SU-DHL-6 (cell line): Measurements from ENCODE around the gene PASK.

Experiments
- H2AFZ ChIP-seq: fragments of 200-600 bp; sonication (generic); 2 replicates; pipeline ENCODE4 v1.6.1; 2014; ENCODE audit warnings: low read depth, mild to moderate bottlenecking, moderate library complexity, mixed read lengths, antibody characterized with exemption, low read length; ENCODE audit not compliant: severe bottlenecking
- H3F3A ChIP-seq: fragments of 200-600 bp; shearing (Covaris generic); 2 replicates; pipeline ENCODE4 v1.6.0; 2016; ENCODE audit warnings: antibody characterized with exemption, mild to moderate bottlenecking; ENCODE audit not compliant: insufficient read depth
- H3K27ac ChIP-seq: fragments of 200-600 bp; sonication (generic); 2 replicates; pipeline ENCODE4 v1.5.1; 2016; ENCODE audit warnings: low read depth, mild to moderate bottlenecking, low read length, moderate library complexity, mixed read lengths
- H3K27me3 ChIP-seq: fragments of 200-600 bp; sonication (generic), shearing (Covaris generic); 2 replicates; pipeline ENCODE4 v1.6.0; 2014; ENCODE audit warnings: mild to moderate bottlenecking, low read length
- H3K36me3 ChIP-seq: fragments of 200-600 bp; sonication (generic); 2 replicates; pipeline ENCODE4 v1.6.1; 2014; ENCODE audit warnings: mild to moderate bottlenecking, low read length, mixed read lengths
- H3K4me2 ChIP-seq: fragments of 300-600, 200-600 bp; shearing (Covaris generic), sonication (generic); 2 replicates; pipeline ENCODE4 v1.6.0; 2014; ENCODE audit warnings: low read length, low read depth, mild to moderate bottlenecking; ENCODE audit not compliant: poor library complexity, severe bottlenecking
- H3K4me3 ChIP-seq: fragments of 200-600 bp; sonication (generic); 2 replicates; pipeline ENCODE4 v1.5.1; 2014; ENCODE audit warnings: antibody characterized with exemption, low read length, mild to moderate bottlenecking, mixed read lengths; ENCODE audit not compliant: insufficient read depth, poor library complexity, severe bottlenecking
- H3K79me2 ChIP-seq: fragments of 200-600 bp; sonication (generic); 2 replicates; pipeline ENCODE4 v1.6.1; 2014; ENCODE audit warnings: mild to moderate bottlenecking, low read length, moderate library complexity; ENCODE audit not compliant: insufficient read depth
- H3K9ac ChIP-seq: fragments of 200-600 bp; sonication (generic); 2 replicates; pipeline ENCODE4 v1.7.0; 2014; ENCODE audit warnings: mild to moderate bottlenecking, low read length
- H3K9me2 ChIP-seq: fragments of 200-600 bp; sonication (generic); replicated peaks from 2 replicates; pipeline ENCODE4 v1.6.1; 2014; ENCODE audit warnings: low read length; ENCODE audit not compliant: insufficient read depth
- H3K9me3 ChIP-seq: fragments of 200-600 bp; sonication (generic); 2 replicates; pipeline ENCODE4 v1.6.1; 2014; ENCODE audit warnings: low read length, mixed read lengths; ENCODE audit not compliant: insufficient read depth
- H4K20me1 ChIP-seq: fragments of 200-600 bp; sonication (generic); 2 replicates; pipeline ENCODE4 v1.6.1; 2014; ENCODE audit warnings: low read depth, mild to moderate bottlenecking, antibody characterized with exemption, low read length, moderate library complexity, mixed read lengths
- EZH2phosphoT487 ChIP-seq: fragments of 200-600 bp; sonication (generic), shearing (Covaris generic); conservative IDR thresholded peaks from 2 replicates; pipeline ENCODE4 v1.6.1; 2018; ENCODE audit warnings: mild to moderate bottlenecking, antibody characterized with exemption, low read length, moderate library complexity, mixed read lengths
- TF ChIP-seq, protein P1 (sequence below): fragments of 200-600 bp; sonication (generic); IDR thresholded peaks from one replicate; pipeline ENCODE4 v1.5.1; 2017; ENCODE audit warnings: antibody characterized with exemption, mild to moderate bottlenecking, low read length, moderate library complexity; ENCODE audit not compliant: insufficient read depth, poor library complexity, severe bottlenecking

Gene PASK

DNA sequence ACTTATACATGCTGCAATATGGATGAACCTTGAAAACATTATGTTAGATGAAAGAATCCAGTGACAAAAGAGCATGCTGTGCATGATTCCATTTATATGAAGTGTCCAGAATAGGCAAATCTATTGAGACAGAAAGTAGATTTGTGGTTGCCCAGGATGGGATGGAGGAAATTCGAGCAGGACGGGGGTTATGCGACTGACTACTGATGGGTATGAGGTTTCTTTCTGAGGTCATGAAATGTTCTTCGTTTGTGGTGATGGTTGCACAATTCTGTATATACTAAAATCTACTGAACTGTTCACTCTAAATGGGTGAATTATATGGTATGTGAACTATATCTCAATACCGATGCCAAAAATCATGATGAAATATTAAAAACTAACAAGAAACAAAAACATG lies 28.3 kb downstream of the PASK start:
- no peak for TF ChIP-seq EZH2phosphoT487
- no peaks in the 10 kb centered on the region for H3K79me2 ChIP-seq

DNA sequence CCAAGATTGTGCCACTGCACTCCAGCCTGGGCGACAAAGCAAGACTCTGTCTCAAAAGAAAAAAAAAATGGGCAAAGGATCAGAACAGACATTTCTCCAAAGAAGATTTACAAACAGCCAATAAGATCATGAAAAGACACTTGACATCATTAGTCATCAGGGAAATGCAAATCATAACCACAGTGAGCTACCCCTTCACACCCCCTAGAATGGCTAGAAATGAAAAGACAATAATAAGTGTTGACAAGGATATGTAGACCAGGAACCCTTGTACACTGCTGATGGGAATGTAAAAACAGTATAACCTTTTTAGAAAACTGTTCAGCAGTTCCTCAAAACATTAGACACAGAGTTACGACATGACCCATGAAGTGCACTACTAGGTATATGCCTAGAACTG lies 28.8 kb downstream of the PASK start:
- Histone ChIP-seq H3K9me3 (no peaks in the 10 kb centered on the region; the same call in 1 of the 2 replicates), H4K20me1 (no peaks in the 10 kb centered on the region), H3K4me2 (no peak overlapping the region), H3K9ac (no peak overlapping the region), H3K27me3 (no peaks in the 10 kb centered on the region), H3F3A (0 out of 2 replicates have a peak, but pooled peaks cover 4% of the 10 kb centered on the region), H3K9me2 (no peaks in the 10 kb centered on the region), H3K36me3 (peaks cover 15% of the 10 kb centered on the region), H3K4me3 (no peak overlapping the region), H3K27ac (no peak overlapping the region), H2AFZ (no peak overlapping the region), H3K79me2 (no peaks in the 10 kb centered on the region)
- no peak for TF ChIP-seq EZH2phosphoT487
- TF ChIP-seq, protein P1, sequence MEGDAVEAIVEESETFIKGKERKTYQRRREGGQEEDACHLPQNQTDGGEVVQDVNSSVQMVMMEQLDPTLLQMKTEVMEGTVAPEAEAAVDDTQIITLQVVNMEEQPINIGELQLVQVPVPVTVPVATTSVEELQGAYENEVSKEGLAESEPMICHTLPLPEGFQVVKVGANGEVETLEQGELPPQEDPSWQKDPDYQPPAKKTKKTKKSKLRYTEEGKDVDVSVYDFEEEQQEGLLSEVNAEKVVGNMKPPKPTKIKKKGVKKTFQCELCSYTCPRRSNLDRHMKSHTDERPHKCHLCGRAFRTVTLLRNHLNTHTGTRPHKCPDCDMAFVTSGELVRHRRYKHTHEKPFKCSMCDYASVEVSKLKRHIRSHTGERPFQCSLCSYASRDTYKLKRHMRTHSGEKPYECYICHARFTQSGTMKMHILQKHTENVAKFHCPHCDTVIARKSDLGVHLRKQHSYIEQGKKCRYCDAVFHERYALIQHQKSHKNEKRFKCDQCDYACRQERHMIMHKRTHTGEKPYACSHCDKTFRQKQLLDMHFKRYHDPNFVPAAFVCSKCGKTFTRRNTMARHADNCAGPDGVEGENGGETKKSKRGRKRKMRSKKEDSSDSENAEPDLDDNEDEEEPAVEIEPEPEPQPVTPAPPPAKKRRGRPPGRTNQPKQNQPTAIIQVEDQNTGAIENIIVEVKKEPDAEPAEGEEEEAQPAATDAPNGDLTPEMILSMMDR, result no peak

More for the DNA sequence above, 28.3 kb downstream of the PASK start:
- no peak overlapping the region for H3K4me2 ChIP-seq
- H3K4me3 ChIP-seq, result no peak overlapping the region
- H3K27me3 ChIP-seq, result no peaks in the 10 kb centered on the region
- H3K9me3 ChIP-seq, result no peaks in the 10 kb centered on the region; the same call in 1 of the 2 replicates
- no peaks in the 10 kb centered on the region for H4K20me1 ChIP-seq
- no peaks in the 10 kb centered on the region for H3K9me2 ChIP-seq
- no peak overlapping the region for H2AFZ ChIP-seq
- H3K27ac ChIP-seq, result no peak overlapping the region
- 0 out of 2 replicates have a peak, but pooled peaks cover 4% of the 10 kb centered on the region for H3F3A ChIP-seq
- peaks cover 15% of the 10 kb centered on the region for H3K36me3 ChIP-seq
- H3K9ac ChIP-seq, result no peak overlapping the region

DNA sequence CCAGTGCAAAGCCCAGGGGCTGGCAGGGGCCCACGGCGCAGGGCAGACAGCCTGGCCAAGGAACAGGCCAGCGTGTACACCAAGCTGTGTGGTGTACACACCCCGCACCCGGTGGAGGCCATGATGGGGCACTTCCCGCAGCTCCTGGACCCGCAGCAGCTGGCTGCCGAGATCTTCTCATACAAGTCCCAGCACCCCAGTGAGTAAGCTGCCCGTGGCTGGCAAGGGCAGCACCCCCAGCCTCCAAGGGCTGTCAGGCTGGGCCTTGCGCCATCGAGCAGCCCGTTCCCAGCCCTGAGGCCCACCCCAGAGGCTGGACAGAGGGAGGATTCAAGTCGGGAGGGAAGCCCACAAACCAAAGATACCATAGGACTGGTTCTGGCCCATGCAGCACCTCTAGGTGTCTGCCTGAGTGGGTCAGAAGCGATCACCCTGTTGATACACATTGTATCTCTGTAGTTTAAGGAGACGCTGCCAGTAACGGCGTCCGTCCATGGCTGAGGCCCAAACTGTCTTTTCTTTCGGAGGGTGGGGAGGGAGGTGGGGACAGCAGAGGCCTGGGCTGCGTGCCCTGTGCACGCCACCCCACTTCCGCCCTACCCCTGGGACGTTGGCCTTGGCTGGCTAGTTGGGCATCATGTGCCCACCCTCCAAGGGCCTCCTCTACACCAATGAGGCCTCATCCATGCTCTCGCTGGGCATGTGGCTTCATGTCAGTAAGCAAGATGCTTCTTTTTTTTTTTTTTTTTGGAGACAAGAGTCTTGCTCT lies 30.4 kb downstream of the PASK start:
- Histone ChIP-seq H3K9me2 (no peaks in the 10 kb centered on the region), H2AFZ (no peak overlapping the region), H3K36me3 (peaks cover 15% of the 10 kb centered on the region), H3K4me2 (no peak overlapping the region), H3K9ac (no peak overlapping the region), H3K27ac (no peak overlapping the region), H3K79me2 (no peaks in the 10 kb centered on the region), H3K4me3 (no peak overlapping the region), H3K27me3 (no peaks in the 10 kb centered on the region), H3K9me3 (no peaks in the 10 kb centered on the region; the same call in 1 of the 2 replicates), H3F3A (0 out of 2 replicates have a peak, but pooled peaks cover 4% of the 10 kb centered on the region), H4K20me1 (no peaks in the 10 kb centered on the region)
- TF ChIP-seq, protein P1, result no peak
- TF ChIP-seq EZH2phosphoT487, result no peak
